Fibroblast of lung (primary cell): ENCODE data around the gene TTLL3.

Experiments
- CTCF ChIP-seq, 2 donors: IDR thresholded peaks in 1 of 2; conservative IDR thresholded peaks in 1 of 2; 1 replicate in 1 of 2; 2 replicates in 1 of 2; pipeline ENCODE4 v1.5.1; 2011 to 2012; ENCODE audit warnings: low read length in 2 of 2, control low read depth in 1 of 2, inconsistent platforms in 1 of 2, low read depth in 1 of 2, mild to moderate bottlenecking in 1 of 2
- EZH2 ChIP-seq: IDR thresholded peaks from 2 replicates; pipeline ENCODE4 v1.5.1; 2012; ENCODE audit warnings: low read length, control low read depth, mild to moderate bottlenecking; ENCODE audit errors: missing control alignments

GRCh38 chr3:9786209-9786739 lies 23.8 kb upstream of the TTLL3 start:
- TF ChIP-seq CTCF (conservative IDR thresholded peaks at IDR 0.05 in 1 of 2, IDR thresholded peaks at IDR 0.05 in 1 of 2; ENCODE audit: low read depth in 1 of 2, low read length in 2 of 2) (no peak), EZH2 (no peak)
